HepG2 (cell line): ENCODE data around the gene CADM2. TPM values are rescaled to one million over a fixed set of nuclear protein-coding genes. Genes with fewer than 3 reads are reported as not detected.

ENCODE experiments used
- ATAC-seq: fragments of 200-7000 bp; cut with Tn5 transposase; 3 replicates; pipeline ENCODE4 v1.9.1; 2020; ENCODE audit warnings: mild to moderate bottlenecking, moderate library complexity
- BruUV-seq: library from RNA; stranded (reverse); fragments of 400-500 nt; replicated peaks from 2 replicates; lab custom pipeline; 2021; lab: Mats Ljungman, UMichigan
- CTCF ChIA-PET: fragments of 300-600 bp; formaldehyde crosslinking; extraction: SDS; loops from one replicate; lab custom pipeline; 2021; ENCODE audit warnings: low total read pairs, inconsistent platforms, low intra/inter-chr PET ratio; lab: Yijun Ruan, JAX
- POLR2A ChIA-PET: fragments of 350-600 bp; sonication (Branson Sonifier 250); formaldehyde crosslinking; loops from one replicate; lab custom pipeline; 2020; ENCODE audit warnings: antibody characterized with exemption, inconsistent platforms; lab: Yijun Ruan, JAX
- DNase-seq: peaks from one replicate; pipeline ENCODE4 v3.0.0-alpha.2; 2015; ENCODE audit warnings: low spot score
- FAIRE-seq: peaks from 3 replicates; lab custom pipeline; 2011; peaks lifted over from hg19 to GRCh38; lab: Jason Lieb, UNC
- H2AFZ ChIP-seq: one replicate; pipeline ENCODE4 v1.6.1; 2011; ENCODE audit warnings: low read length, inconsistent platforms
- H3K27ac ChIP-seq: fragments of 300-600 bp; 3 replicates; pipeline ENCODE4 v1.8.0; 2011; ENCODE audit warnings: mixed run types, mild to moderate bottlenecking, mixed read lengths, low read length, inconsistent platforms; ENCODE audit not compliant: insufficient read depth; ENCODE audit errors: extremely low read length
- H3K27me3 ChIP-seq, 2 experiments: fragments of 200-600 bp in 1 of 2; 2 replicates in 1 of 2; 3 replicates in 1 of 2; pipeline versions ENCODE4 v1.6.0 to v1.8.0; 2011; ENCODE audit warnings: low read length in 2 of 2, mild to moderate bottlenecking in 2 of 2, moderate library complexity in 2 of 2, inconsistent platforms in 1 of 2; ENCODE audit not compliant: insufficient read depth in 2 of 2, control insufficient read depth in 1 of 2
- H3K36me3 ChIP-seq, 2 experiments: fragments of 200-600 bp in 1 of 2; replicated peaks in 1 of 2; 2 replicates in 1 of 2; 3 replicates in 1 of 2; pipeline versions ENCODE4 v1.5.1 to v1.8.0; 2011; ENCODE audit warnings: low read length in 2 of 2, inconsistent platforms in 1 of 2; ENCODE audit not compliant: insufficient read depth in 2 of 2, control insufficient read depth in 1 of 2
- H3K4me1 ChIP-seq: 2 replicates; pipeline ENCODE4 v1.5.1; 2012; ENCODE audit warnings: low read length, inconsistent platforms; ENCODE audit not compliant: insufficient read depth
- H3K4me2 ChIP-seq: 2 replicates; pipeline ENCODE4 v1.6.0; 2011; ENCODE audit warnings: low read depth, low read length, inconsistent platforms
- H3K4me3 ChIP-seq, 3 experiments: fragments of 200-600 bp in 1 of 3; sonication (generic), shearing (Covaris generic) in 1 of 3; replicated peaks in 1 of 3; 2 replicates each; pipeline ENCODE4 v1.5.1; 2011 to 2016; ENCODE audit warnings: low read length in 3 of 3, inconsistent platforms in 2 of 3, low read depth in 2 of 3, mild to moderate bottlenecking in 2 of 3, control low read depth in 1 of 3, mixed read lengths in 1 of 3; ENCODE audit not compliant: insufficient read depth in 1 of 3
- H3K79me2 ChIP-seq: one replicate; pipeline ENCODE4 v1.6.1; 2011; ENCODE audit warnings: low read length, inconsistent platforms; ENCODE audit not compliant: insufficient read depth
- H3K9ac ChIP-seq: 2 replicates; pipeline ENCODE4 v1.6.0; 2011; ENCODE audit warnings: mild to moderate bottlenecking, low read depth, low read length, inconsistent platforms; ENCODE audit not compliant: insufficient read depth
- H3K9me3 ChIP-seq: 2 replicates; pipeline ENCODE4 v1.5.1; 2012; ENCODE audit warnings: mild to moderate bottlenecking, low read length
- H4K20me1 ChIP-seq: 2 replicates; pipeline ENCODE4 v1.6.0; 2011; ENCODE audit warnings: inconsistent platforms, mild to moderate bottlenecking, low read length, moderate library complexity; ENCODE audit not compliant: insufficient read depth
- POLR2G ChIP-seq: fragments of 200-400 bp; formaldehyde crosslinking; IDR thresholded peaks from 2 replicates; pipeline ENCODE4 v1.6.1; 2018; ENCODE audit warnings: mild to moderate bottlenecking, low read depth, low read length, moderate library complexity
- SPEN ChIP-seq: sonication (generic); formaldehyde crosslinking; IDR thresholded peaks from 2 replicates; pipeline ENCODE4 v1.5.1; 2020; ENCODE audit warnings: low read depth, mild to moderate bottlenecking, missing genetic modification reagents
- XBP1 ChIP-seq: sonication (generic); formaldehyde crosslinking; IDR thresholded peaks from 2 replicates; pipeline ENCODE4 v1.5.0; 2020; ENCODE audit warnings: missing genetic modification reagents
- ZNF317 ChIP-seq: sonication (generic); formaldehyde crosslinking; IDR thresholded peaks from 2 replicates; pipeline ENCODE4 v1.5.0; 2020; ENCODE audit warnings: mild to moderate bottlenecking, missing genetic modification reagents
- ZNF704 ChIP-seq: sonication (generic); formaldehyde crosslinking; IDR thresholded peaks from 2 replicates; pipeline ENCODE4 v1.8.1; 2023; ENCODE audit warnings: mild to moderate bottlenecking, inconsistent platforms, moderate library complexity, missing genetic modification reagents, borderline replicate concordance
- ZNF746 ChIP-seq: sonication (generic); formaldehyde crosslinking; IDR thresholded peaks from 2 replicates; pipeline ENCODE4 v1.8.0; 2022; ENCODE audit warnings: mild to moderate bottlenecking, missing genetic modification reagents
- WGBS: methylation state at CpG from one replicate; pipeline ENCODE4 v1.1.6; 2017; ENCODE audit warnings: low lambda C conversion rate; 5-methylcytosine and 5-hydroxymethylcytosine counted together
- in situ Hi-C: cut with HindIII; loops from 2 replicates; pipeline ENCODE4 v1.10.0; 2017; ENCODE audit warnings: low pct_unique_long_range_greater_than_20kb; ENCODE audit not compliant: extremely low pct_ligation_motif_present
- intact Hi-C: fragments of 100-400 bp; cut with micrococcal nuclease; formaldehyde crosslinking; loops from one replicate; pipeline ENCODE4 v1.10.0; 2022; ENCODE audit not compliant: unreplicated experiment
- polyA plus RNA-seq, 8 experiments: library from polyadenylated mRNA; depleted of rRNA in 3 of 8; stranded (reverse) in 7 of 8; unstranded in 1 of 8; fragments of >200 nt; fragmentation: Illumina TruSeq in 4 of 8; extraction: Trizol in 4 of 8; gene quantifications; 2 replicates each; pipeline versions ENCODE4 v1.2.1 to v1.2.3, GENCODE V29; 2011 to 2016; ENCODE audit warnings: low read depth in 4 of 8, missing spikeins in 1 of 8, mixed read lengths in 1 of 8; ENCODE audit not compliant: insufficient read depth in 1 of 8
- total RNA-seq, 5 experiments: library from RNA; depleted of rRNA; stranded (reverse); fragments of >200 nt; fragmentation: Illumina TruSeq; extraction: Trizol; gene quantifications; 2 replicates each; pipeline ENCODE4 v1.2.3, GENCODE V29; 2016; ENCODE audit warnings: low read depth in 1 of 5
- TF ChIP-seq, protein P1 (sequence below): sonication (generic); formaldehyde crosslinking; IDR thresholded peaks from 2 replicates; pipeline ENCODE4 v1.5.1; 2020; ENCODE audit warnings: mild to moderate bottlenecking, missing genetic modification reagents, moderate library complexity
- TF ChIP-seq, protein P2 (sequence below): sonication (generic); formaldehyde crosslinking; IDR thresholded peaks from 2 replicates; pipeline ENCODE4 v1.4.0; 2020; ENCODE audit warnings: mild to moderate bottlenecking, low read depth, missing genetic modification reagents
- TF ChIP-seq, protein P3 (sequence below): sonication (generic); formaldehyde crosslinking; IDR thresholded peaks from 2 replicates; pipeline ENCODE4 v1.4.0; 2020; ENCODE audit warnings: mild to moderate bottlenecking, missing genetic modification reagents

Gene CADM2
- total and polyA plus RNA-seq, 2 of the 13 experiments (the other 11 are each of a cell fraction or from before 2014, with no cell fraction given): not detected

GRCh38 chr3:85930718-85931117 lies 971.9 kb downstream of the CADM2 start (continued):
- TF ChIP-seq, protein P1, sequence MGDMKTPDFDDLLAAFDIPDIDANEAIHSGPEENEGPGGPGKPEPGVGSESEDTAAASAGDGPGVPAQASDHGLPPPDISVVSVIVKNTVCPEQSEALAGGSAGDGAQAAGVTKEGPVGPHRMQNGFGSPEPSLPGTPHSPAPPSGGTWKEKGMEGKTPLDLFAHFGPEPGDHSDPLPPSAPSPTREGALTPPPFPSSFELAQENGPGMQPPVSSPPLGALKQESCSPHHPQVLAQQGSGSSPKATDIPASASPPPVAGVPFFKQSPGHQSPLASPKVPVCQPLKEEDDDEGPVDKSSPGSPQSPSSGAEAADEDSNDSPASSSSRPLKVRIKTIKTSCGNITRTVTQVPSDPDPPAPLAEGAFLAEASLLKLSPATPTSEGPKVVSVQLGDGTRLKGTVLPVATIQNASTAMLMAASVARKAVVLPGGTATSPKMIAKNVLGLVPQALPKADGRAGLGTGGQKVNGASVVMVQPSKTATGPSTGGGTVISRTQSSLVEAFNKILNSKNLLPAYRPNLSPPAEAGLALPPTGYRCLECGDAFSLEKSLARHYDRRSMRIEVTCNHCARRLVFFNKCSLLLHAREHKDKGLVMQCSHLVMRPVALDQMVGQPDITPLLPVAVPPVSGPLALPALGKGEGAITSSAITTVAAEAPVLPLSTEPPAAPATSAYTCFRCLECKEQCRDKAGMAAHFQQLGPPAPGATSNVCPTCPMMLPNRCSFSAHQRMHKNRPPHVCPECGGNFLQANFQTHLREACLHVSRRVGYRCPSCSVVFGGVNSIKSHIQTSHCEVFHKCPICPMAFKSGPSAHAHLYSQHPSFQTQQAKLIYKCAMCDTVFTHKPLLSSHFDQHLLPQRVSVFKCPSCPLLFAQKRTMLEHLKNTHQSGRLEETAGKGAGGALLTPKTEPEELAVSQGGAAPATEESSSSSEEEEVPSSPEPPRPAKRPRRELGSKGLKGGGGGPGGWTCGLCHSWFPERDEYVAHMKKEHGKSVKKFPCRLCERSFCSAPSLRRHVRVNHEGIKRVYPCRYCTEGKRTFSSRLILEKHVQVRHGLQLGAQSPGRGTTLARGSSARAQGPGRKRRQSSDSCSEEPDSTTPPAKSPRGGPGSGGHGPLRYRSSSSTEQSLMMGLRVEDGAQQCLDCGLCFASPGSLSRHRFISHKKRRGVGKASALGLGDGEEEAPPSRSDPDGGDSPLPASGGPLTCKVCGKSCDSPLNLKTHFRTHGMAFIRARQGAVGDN (CRISPR knock-in tag): no peak
- TF ChIP-seq, protein P2, sequence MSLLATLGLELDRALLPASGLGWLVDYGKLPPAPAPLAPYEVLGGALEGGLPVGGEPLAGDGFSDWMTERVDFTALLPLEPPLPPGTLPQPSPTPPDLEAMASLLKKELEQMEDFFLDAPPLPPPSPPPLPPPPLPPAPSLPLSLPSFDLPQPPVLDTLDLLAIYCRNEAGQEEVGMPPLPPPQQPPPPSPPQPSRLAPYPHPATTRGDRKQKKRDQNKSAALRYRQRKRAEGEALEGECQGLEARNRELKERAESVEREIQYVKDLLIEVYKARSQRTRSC: no peak

DNA sequence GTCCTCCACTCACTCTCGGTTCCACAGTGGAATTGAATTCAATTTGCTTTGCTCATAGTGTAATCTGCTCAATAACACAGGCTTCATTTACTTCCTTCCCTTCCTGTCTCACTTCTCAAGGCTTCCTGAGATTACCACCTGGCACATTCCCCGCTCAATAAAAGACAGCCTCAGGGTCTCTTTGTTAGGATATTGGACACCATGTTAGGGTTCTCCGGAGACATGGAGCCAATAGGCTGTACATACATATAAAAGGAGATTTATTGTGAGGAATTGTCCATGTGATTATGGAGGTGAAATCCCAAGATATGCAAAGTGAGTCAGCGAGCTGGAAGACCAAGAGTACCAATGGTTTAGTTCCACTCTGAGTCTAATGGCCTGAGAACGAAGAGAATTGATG lies 974.5 kb downstream of the CADM2 start:
- Histone ChIP-seq H3K4me1 (no peaks in the 10 kb centered on the region), H3K27ac (no peak overlapping the region), H3K27me3 (no peaks in the 10 kb centered on the region), H3K9ac (no peak overlapping the region), H3K4me2 (no peak overlapping the region), H4K20me1 (no peaks in the 10 kb centered on the region), H3K79me2 (no peaks in the 10 kb centered on the region), H3K36me3 (no peaks in the 10 kb centered on the region), H3K4me3 (no peak overlapping the region), H3K9me3 (no peaks in the 10 kb centered on the region), H2AFZ (no peak overlapping the region)
- 9% methylated on average over 5 of the region's 5 CpGs for WGBS
- in situ Hi-C loops: no loop called here
- no TSS peak for BruUV-seq
- FAIRE-seq (no peak), DNase-seq (no peak), ATAC-seq (no peak)
- ChIA-PET POLR2A (no interaction called here), CTCF (no interaction called here)
- intact Hi-C loops: no loop called here
- TF ChIP-seq ZNF746 (CRISPR knock-in tag): no peak
- TF ChIP-seq, protein P3, sequence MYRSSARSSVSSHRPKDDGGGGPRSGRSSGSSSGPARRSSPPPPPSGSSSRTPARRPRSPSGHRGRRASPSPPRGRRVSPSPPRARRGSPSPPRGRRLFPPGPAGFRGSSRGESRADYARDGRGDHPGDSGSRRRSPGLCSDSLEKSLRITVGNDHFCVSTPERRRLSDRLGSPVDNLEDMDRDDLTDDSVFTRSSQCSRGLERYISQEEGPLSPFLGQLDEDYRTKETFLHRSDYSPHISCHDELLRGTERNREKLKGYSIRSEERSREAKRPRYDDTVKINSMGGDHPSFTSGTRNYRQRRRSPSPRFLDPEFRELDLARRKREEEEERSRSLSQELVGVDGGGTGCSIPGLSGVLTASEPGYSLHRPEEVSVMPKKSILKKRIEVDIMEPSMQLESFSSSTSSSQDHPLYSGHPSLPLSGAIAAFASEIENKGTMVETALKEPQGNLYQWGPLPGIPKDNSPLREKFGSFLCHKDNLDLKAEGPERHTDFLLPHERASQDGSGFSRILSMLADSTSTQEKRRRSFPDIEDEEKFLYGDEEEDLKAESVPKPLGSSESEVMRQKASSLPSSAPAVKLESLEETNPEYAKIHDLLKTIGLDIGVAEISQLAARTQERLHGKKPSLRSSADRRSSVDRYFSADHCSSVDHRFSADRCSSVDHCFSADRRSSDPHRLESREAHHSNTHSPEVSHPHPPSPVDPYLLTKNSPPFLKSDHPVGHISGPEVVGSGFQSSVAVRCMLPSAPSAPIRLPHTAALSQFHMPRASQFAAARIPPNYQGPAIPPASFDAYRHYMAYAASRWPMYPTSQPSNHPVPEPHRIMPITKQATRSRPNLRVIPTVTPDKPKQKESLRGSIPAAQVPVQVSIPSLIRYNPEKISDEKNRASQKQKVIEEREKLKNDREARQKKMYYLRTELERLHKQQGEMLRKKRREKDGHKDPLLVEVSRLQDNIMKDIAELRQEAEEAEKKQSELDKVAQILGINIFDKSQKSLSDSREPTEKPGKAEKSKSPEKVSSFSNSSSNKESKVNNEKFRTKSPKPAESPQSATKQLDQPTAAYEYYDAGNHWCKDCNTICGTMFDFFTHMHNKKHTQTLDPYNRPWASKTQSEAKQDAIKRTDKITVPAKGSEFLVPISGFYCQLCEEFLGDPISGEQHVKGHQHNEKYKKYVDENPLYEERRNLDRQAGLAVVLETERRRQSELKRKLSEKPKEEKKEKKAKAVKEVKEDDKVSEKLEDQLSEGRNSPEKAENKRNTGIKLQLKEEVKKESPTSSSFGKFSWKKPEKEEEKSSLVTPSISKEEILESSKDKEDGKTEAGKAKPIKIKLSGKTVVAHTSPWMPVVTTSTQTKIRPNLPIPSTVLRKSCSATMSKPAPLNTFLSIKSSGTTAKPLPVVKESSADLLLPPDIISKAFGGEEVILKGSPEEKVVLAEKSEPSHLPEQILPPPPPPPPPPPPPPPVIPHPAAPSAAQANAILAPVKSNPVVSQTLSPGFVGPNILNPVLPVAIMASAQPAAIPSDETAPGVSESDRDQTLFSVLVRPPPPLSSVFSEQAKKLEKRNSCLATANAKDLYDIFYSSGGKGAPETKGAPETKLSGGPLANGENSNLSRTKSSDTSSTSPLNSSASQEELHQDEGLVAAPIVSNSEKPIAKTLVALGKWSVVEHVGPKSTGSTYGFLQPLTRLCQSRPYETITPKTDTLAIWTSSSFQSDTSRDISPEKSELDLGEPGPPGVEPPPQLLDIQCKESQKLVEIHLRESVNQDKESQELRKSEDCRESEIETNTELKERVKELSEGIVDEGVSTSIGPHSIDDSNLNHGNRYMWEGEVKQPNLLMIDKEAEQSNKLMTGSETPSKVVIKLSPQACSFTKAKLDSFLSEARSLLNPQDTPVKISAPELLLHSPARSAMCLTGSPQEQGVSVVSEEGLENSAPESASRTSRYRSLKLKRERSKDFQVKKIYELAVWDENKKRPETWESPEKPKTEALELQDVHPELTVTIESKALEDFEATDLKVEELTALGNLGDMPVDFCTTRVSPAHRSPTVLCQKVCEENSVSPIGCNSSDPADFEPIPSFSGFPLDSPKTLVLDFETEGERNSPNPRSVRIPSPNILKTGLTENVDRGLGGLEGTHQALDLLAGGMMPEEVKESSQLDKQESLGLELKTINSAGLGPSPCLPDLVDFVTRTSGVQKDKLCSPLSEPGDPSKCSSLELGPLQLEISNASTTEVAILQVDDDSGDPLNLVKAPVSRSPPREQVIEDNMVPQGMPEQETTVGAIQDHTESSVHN (CRISPR knock-in tag): no peak
- no peak for TF ChIP-seq ZNF317 (CRISPR knock-in tag)
- no peak for TF ChIP-seq POLR2G
- no peak for TF ChIP-seq ZNF704 (CRISPR knock-in tag)
- TF ChIP-seq XBP1 (CRISPR knock-in tag): no peak
- TF ChIP-seq SPEN: no peak
